Activated CD4-positive, alpha-beta T cell treated with anti-CD3 and anti-CD28 coated beads for 48 hours (primary cell): Measurements from ENCODE around the gene RAVER1.
"Not testable (repeated sequence)": the region's sequence is repeated elsewhere in the genome, so short reads cannot be mapped to it uniquely, and the experiment has no call there.

ENCODE experiments used
- DNase-seq: peaks from one replicate; pipeline ENCODE4 v3.0.0-alpha.2; 2020

Gene RAVER1

GRCh38 chr19:10332965-10333757, at the start of gene RAVER1:
Gene RAVER1 (minus strand): TSS chr19:10333529. CDS start chr19:10333507, 22 bp downstream.
- DNase-seq: peak; percentile 99

DNA sequence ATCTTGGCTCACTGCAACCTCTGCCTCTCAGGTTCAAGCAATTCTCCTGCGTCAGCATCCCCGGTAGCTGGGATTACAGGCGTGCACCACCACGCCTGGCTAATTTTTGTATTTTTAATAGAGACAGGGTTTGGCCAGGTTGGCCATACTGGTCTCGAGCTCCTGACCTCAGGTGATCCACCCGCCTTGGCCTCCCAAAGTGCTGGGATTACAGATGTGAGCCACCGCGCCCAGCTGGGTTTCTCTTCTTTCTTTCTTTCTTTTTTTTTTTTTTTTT, 49.8 kb upstream of the RAVER1 start:
- not testable (repeated sequence) for DNase-seq

DNA sequence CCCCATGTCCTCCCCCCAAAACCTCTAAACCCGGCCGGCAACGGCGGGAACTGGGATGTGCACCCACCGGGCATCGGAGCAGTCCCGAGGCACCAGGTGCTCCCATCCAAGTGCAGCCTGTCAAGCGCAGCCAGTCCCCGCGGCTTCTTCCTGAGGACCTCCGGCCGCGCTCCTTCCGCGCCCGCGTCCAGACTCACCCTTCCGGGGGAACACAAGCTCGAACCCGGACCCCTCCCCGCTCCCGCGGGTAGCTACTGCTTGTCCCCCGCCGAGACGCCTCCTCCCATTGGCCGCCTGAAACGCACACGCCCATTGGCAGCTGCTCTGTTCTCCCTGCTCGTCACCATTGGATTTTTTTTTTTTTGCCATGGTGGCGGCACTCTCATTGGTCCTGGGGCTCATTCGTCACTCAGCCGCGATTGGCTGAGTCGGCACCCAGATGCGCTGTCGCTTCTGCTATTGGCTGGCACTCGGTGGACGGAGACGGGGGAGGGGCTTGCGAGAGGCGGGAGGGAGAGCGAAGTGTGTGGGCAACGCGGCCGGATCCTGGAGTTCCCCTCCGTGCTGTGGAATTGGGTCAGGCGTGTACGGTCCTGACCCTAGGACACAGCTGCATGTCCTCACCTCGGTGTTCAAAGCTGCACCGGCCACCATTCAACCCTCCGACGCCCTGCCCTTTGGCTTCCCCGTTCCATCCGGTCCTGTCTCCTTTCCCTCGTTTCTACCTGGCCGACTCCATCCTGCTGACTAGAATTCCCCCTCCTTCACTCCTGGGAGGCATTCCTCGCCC, 47.2 kb upstream of the RAVER1 start, which contains the start of gene TYK2:
TSS of gene TYK2 (minus strand) at position 260 of the 790 bp plus-strand sequence. CDS start 2,166 bp downstream, outside the sequence.
- peak; percentile 97 for DNase-seq

DNA sequence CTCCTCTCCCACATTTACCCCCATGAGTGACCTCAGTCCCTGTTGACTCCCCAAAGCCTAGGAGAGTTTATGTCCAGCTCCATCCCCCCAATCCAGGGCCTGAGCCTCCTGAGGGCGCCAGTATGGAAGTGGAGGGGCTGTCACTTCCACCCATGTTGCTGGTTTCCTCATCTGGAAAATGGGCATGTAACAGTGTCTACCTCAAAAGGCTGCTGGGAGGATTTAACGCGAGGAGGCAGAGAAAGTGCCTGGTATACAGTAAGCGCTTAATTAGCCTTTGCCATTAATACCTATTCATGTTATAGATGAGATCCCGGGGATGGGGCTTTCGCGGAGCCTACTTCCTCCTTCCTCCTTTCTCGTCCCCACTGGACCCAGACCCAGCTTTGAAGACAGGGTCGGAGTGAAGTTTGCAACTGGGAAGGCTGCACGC, 46.6 kb upstream of the RAVER1 start:
- no peak for DNase-seq

- DNase-seq: no peak
Measured at GRCh38 chr19:10378124-10378523, 44.8 kb upstream of the RAVER1 start.

DNA sequence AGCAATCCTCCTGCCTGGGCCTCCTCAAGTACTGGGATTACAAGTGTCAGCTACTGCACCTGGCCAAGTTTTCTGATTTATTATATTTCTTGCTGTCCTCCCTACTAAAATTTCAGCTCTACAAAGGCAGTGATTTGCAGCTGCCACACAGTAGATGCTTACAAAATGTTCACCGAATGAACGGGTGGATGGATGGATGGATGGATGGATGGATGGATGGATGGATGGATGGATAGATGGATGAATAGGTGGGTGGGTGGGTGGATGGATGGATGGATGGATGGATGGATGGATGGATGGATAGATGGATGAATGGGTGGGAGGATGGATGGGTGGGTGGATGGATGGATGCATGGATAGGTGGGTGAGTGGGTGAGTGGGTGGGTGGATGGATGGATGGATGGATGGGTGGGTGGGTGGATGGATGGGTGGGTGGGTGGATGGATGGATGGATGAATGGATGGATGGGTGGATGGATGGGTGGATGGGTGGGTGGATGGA, 43.9 kb upstream of the RAVER1 start:
- DNase-seq: not testable (repeated sequence)

- DNase-seq: no peak
Measured at GRCh38 chr19:10374931-10375330, 41.6 kb upstream of the RAVER1 start.

DNA sequence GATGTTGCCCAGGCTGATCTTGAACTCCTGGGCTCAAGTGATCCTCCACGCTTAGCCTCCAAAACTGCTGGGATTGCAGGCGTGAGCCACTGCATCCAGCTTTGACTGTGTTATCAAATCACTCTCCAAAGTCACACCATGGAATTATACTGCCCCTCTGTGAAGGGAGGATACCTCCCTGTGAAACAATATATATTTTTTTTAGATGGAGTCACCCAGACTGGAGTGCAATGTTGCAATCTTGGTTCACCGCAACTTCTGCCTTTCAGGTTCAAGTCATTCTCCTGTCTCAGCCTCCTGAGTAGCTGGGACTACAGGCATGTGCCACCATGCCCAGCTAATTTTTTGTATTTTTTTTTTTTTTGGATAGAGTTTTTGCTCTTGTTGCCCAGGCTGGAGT, 39.4 kb upstream of the RAVER1 start:
- no peak for DNase-seq

- no peak for DNase-seq
Measured at GRCh38 chr19:10368101-10368803, 34.9 kb upstream of the RAVER1 start.

- not testable (repeated sequence) for DNase-seq
Measured at GRCh38 chr19:10366950-10367512, 33.7 kb upstream of the RAVER1 start.

DNA sequence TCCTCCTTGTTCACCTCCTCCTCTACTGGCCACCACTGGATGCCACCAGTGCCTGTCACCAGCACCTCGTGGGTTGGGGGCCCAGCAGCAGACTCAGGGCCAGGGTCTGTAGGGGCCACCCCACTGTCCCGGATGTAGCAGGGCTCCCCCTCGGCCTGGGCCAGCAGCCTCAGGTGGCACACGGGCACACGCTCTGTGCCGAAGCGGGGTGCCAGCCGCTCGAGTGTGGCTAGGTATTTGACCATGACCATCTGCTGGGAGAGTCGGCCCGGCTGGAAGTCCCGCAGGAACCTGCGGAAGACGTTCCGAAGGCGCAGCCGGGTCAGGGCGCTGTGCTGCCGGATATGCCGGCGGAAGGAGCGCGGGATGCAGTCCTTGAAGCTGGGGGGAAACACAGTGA, 32.2 kb upstream of the RAVER1 start:
- no peak for DNase-seq

- no peak for DNase-seq
Measured at GRCh38 chr19:10364644-10365043, 31.3 kb upstream of the RAVER1 start.

- DNase-seq: no peak
Measured at GRCh38 chr19:10363789-10364281, 30.5 kb upstream of the RAVER1 start.

DNA sequence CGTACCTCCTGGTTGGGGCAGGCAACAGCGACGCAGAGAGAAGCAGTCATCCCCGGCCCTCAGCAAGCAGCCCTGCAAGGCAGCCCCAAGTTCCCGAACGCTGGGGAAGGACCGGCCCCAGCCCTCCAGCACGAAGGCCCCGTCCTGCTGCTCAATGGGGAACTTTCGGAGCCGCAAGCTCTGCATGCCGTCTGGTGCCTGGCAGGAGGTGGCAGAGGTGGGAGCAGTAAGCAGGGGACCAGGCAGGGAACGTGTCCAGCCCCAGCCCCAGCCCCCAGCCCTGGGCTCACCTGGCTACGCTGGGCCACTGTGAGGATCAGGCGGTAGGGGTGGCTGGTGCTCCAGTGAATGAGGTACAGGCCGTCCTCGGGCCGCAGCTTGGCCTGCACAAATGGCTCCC, 28.9 kb upstream of the RAVER1 start:
- DNase-seq: no peak

- no peak for DNase-seq
Measured at GRCh38 chr19:10361569-10362011, 28.3 kb upstream of the RAVER1 start.

GRCh38 chr19:10356431-10356830, 23.1 kb upstream of the RAVER1 start:
- DNase-seq: no peak

DNA sequence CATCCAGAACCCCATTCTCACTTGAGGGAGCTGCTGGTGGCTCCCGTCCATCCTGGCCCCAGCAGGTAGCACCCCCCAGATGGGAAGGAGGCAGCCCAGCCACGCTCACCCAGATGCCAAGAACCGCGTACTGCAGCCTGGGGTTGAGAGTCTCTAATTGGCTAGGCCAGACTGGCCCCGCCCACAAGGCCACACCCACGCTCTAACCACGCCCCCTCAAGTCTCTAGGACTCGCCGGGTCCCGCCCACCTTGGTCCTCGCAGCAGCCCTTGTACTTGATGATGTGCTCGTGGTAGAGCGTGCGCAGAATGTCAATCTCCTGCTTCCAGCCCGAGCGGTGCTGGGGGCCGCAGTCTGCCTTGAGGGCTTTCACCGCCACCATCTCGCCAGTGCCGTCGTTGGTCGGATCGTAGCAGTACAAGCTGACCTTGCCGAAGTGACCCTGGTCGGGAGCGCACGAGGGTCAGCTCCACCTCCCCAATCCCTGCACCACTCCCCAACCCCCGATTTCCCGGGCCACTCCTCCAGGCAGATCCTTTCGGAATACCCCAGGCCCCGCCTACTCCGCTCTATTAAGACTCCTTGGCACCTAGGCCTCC, 20.6 kb upstream of the RAVER1 start:
- peak; percentile 85 for DNase-seq

DNA sequence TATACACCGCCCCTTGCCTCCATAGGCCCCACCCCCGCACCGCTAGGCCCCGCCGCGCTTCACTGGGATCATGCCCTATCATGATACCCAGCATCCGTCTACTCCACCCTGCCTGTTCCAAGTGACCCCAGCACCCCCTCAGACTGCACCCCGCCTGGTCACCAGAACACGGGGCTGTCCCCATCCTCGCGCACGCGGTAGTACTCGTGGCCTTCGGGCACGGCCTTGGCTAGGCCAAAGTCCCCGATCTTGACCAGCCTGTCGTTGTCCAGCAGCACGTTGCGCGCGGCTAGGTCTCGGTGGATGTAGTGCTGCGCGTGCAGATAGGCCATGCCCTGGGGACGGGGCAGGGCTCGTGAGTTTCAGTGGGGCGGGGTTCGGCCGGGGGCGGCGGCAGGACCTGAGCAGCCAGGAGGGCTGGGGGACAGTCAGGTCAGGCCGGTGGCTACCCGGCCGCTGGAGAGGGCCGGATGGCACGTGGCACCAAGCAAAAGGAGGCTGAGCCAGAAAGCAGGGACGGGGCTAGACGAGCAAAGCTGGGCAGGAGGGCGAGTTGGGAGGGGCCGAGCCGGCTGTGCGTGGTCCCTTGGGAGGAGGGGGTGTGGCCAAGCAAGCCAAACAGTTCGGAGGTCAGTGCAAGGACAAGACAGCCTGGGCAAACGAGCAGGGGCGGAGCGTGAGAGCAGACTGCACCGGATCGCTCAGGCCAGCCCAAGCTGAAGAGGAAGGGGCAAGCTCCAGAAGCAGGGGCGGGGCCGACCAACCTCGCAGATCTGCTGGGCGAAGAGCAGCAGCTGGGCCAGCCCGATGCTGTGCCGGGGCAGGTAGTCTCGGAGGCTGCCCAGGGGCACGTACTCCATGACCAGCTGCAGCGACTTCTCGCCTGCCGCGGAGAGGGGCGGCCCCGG, 19.7 kb upstream of the RAVER1 start:
- DNase-seq: no peak

DNA sequence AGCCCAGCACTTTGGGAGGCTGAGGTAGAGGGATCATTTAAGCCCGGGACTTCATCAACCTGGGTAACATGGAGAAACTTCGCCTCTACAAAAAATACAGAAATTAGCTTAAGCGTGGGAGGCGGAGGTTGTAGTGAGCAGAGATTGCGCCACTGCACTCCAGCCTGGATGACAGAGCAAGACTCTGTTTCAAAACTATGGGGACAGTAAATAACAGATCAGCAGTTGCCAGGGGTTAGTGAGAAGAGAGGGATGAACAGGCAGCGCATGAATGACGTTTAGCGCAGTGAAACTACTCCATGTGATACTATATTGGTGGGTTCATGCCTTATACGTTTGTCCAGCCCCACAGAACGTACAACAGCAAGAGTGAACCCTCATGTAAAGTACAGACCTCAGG, 13.2 kb upstream of the RAVER1 start:
- DNase-seq: no peak

DNA sequence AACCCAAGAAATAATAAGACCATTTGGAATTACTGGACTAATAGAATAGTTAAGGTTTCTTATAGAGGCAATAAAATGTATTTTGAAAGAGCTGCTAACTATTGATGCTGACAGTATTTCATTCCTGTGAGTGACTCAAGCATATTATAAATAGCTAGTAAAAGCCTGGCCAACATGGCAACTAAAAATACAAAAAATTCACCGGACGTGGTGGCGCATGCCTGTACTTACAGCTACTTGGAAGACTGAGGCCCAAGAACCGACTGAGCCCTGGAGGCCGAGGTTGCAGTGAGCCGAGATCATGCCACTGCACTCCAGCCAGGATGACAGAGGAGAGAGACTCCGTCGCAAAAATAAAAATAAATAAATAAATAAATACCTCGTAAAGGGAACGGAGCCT, 11.5 kb upstream of the RAVER1 start:
- DNase-seq: no peak

- no peak for DNase-seq
Measured at GRCh38 chr19:10343495-10343894, 10.2 kb upstream of the RAVER1 start.
